GM19395 (cell line): ENCODE measurements around the gene MEGF9.
"Not testable (repeated sequence)": the region's sequence is repeated elsewhere in the genome, so short reads cannot be mapped to it uniquely, and the experiment has no call there.

Source experiments
- ATAC-seq: cut with Tn5 transposase; IDR thresholded peaks from one replicate; pipeline ENCODE4 v1.9.1; 2021; ENCODE audit warnings: mild to moderate bottlenecking, moderate library complexity; ENCODE audit not compliant: unreplicated experiment

Gene MEGF9

DNA sequence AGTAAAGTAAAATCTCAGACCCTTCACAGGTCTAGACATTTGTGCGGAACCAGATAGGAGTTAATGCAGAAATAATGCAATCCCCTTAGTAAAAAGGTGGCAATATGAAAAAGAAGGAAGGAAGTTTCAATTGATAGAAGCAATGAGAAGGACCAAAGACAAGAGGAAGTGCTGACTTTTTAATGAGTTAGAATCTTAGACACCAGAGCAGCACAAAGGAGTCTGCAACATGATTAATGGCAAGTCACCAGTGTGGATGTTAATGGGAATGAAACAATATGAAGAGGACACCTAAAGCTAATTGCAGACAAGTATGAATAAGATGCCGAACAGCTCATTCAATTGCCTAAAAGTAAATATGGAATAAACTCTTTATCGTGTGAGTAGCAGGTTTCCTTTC lies 50.9 kb downstream of the MEGF9 start:
- ATAC-seq, result no peak

DNA sequence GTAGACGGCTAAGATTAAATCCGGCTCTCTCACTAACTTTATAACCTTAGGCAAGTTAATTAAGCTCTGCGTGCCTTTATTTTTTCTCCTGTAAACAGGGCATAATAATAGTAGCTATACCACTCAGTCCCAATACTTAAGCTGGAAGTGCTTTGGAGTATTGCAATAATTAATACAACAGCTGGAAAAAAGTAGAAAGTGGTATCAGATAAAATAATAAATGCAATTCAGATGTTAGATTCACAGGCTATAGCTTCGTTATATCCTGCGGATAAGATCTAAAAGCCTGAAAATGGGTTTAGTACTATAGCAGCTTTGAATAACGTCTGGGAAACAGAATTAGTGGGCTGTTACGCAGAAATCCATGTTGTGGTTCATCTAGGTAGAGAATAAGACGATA lies 51.8 kb downstream of the MEGF9 start:
- no peak for ATAC-seq

- no peak for ATAC-seq
Observed at GRCh38 chr9:120659676-120660075, 54.6 kb downstream of the MEGF9 start.

DNA sequence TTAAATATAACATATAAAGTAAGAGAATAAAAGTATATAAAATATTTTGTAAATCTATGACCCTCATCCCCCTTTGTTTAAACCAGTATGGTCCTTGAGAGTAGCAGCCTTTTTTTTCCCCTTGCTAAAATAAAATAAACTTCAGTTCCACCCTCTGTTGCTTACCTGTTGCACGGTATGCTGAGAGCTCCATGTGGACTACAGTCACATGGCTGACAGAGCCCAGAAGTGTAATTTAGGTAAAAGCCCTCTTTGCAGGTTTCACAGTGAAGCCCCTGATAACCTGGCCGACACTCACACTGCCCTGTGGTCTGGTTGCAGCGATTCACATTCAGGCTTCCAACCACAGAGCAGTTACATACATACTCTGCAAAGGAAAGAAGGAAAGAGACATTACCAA lies 55.1 kb downstream of the MEGF9 start:
- ATAC-seq, result no peak

DNA sequence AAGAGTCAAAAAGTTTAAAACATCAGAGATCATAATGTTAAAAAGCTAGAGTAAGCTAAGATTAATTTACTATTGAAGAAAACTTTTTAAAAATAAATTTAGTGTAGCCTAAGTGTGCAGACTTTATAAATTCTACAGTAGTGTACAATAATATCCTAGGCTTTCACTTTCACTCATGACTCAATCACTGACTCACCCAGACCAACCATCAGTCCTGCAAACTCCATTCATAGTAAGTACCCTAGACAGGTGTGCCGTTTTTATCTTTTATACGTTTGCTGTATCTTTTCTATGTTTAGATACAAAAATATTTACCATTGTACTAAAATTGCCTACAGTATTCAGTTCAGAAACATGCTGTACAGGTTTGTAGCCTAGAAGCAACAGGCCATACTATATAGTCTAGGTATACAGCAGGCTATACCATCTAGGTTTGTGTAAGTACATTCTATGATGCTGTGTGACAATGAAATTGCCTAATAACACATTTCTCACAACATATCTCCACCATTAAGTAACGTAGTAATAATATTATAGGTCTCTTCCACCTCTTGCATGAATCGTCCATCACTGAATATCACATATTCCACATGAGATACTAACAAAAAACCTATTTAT lies 59.2 kb downstream of the MEGF9 start:
- ATAC-seq, result peak; percentile 77

DNA sequence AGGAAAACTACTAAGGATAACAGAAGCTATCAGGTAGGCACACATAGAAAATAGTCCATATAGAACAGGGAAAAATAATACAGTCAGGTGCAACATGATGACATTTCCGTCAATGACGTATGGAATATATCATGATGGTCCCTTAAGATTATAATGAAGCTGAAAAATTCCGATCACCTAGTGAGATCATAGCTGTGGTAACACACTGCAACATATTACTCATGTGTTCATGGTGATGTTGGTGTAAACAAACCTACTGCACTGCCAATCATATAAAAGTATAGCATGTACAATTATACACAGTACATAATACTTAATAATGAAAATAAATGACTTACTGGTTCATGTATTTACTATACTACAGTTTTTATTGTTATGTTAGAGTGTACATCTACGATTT lies 60.0 kb downstream of the MEGF9 start:
- ATAC-seq, result no peak

DNA sequence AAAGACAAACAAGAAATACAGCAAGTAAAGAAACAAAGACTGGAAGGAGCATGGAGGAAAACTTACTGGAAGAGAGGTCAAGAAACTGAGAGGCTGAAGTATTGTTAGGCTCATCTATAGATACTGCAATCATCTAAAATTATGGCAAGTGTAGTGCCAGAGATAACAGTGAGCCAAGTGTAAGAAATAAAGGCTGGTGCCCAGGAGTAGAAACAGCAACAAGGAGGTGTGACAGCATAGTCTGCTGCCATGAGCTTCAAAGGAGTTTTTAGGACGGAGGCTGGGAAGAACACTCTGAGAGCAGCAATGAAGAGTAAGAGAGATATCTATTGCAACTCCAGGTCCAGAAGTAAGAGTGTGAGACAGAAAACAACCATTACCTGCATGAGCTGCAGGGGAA lies 60.5 kb downstream of the MEGF9 start:
- no peak for ATAC-seq

GRCh38 chr9:120652934-120653333 lies 61.3 kb downstream of the MEGF9 start:
- no peak for ATAC-seq

- no peak for ATAC-seq
Observed at GRCh38 chr9:120650352-120650751, 63.9 kb downstream of the MEGF9 start.

- no peak for ATAC-seq
Observed at GRCh38 chr9:120648581-120649197, 65.6 kb downstream of the MEGF9 start.

DNA sequence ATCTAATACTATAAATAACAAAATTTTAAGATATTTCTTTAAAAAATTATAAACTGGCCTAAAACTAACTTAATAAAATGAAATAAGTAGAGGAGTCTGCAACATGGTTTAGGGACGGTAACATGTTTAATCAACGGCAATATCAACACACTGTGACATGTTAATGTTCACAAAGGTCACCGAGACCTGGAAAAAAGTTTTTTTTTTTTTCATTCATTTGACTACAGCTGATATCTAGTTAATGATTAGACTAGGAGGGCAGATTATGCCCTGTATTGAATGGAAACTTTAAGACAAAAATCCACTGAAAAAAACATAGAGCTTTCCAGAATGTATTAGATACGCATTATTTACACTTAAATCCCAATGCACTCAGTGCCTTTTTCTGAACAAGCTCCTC lies 67.3 kb downstream of the MEGF9 start:
- no peak for ATAC-seq

GRCh38 chr9:120645760-120646159 lies 68.5 kb downstream of the MEGF9 start:
- no peak for ATAC-seq

- no peak for ATAC-seq
Observed at GRCh38 chr9:120643061-120643460, 71.2 kb downstream of the MEGF9 start.

DNA sequence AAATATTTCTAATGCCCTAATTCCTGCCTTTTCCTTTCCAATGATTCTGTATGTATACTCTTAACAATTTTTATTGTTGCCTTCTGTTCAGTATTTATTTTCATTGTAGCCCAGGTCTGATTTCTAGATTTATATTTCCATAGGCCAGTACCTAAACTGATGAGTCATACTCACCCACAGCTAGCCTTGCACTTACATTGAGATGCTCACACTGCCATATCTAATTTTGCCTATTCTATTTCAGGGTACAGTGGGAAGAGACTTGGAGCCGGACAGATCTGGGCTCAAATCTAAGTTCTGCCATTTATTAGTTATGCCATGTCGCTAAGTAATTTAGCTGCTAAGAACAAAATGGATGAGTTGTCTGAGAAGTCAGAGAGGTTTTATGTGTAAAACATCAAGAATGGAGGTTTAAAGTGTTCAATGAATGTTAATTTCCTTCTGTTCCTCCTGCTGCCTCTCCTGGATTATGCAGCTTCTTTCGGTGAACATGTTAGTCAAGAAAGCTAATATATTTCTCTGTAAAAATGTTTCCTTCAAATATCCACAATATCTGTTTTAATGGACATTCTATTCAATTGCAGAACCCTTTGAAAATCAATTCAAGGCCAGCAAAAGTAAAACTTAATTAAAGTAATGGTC lies 72.0 kb downstream of the MEGF9 start:
- ATAC-seq, result no peak

GRCh38 chr9:120640874-120641273 lies 73.4 kb downstream of the MEGF9 start:
- not testable (repeated sequence) for ATAC-seq

GRCh38 chr9:120640380-120640779 lies 73.9 kb downstream of the MEGF9 start:
- no peak for ATAC-seq

GRCh38 chr9:120637919-120638318 lies 76.4 kb downstream of the MEGF9 start:
- no peak for ATAC-seq

DNA sequence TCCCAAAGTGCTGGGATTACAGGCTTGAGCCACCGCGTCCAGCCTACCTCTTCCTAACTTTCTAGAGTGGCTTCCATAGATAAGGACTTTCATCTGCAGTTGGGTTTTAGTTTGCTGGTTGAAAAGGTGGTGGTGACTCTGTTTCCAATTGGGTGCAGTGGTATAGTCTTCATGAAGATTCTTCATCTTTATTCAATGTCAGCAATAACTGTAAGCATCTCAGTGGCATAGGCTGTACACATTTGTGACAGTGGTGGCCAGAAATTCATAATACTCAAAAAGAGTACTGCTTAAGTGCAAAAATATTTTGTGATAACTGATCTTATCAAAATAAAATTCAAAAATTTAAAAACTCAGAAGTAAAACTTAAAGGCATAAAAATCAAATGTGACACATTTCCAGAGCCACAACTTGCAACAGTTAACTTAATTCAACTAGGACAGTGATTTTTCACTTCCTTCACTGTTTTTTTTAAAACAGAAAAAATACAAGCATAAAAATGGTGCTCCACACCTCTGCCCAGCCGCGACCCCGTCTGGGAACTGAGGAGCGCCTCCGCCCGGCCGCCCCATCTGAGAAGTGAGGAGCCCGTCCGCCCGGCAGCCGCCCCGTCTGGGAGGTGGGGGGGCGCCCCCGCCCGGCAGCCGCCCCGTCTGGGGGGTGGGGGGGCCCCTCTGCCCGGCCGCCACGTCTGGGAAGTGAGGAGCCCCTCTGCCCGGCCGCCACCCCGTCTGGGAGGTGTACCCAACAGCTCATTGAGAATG lies 77.9 kb downstream of the MEGF9 start:
- no peak for ATAC-seq

- no peak for ATAC-seq
Observed at GRCh38 chr9:120635011-120635410, 79.3 kb downstream of the MEGF9 start.

GRCh38 chr9:120630333-120630732 lies 83.9 kb downstream of the MEGF9 start:
- no peak for ATAC-seq

DNA sequence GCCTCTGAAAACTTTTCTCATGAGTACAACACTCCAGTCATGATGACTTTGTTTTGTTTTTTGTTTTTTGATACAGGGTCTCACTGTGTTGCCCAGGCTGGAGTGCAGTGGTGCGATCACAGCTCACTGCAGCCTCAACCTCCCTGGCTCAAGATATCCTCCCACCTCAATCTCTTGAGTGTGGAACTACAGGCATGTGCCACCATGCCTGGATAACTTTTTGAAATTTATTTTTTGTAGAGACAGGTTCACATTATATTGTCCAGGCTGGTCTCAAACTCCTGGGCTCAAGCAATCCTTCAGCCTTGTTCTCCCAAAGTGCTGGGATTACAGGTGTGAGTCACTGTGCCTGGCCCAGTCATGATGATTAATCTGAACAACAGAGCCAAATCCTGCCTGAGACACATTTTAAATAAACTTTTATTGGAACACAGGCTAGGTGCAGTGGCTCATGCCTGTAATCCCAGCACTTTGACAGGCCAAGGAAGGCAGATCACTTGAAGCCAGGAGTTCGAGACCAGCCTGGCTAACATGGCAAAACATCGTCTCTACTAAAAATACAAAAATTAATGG lies 85.3 kb downstream of the MEGF9 start:
- ATAC-seq, result not testable (repeated sequence)
